HepG2 (cell line): ENCODE data around the gene CCDC177. TPM values are rescaled to one million over a fixed set of nuclear protein-coding genes. Genes with fewer than 3 reads are reported as not detected.

Source experiments
- ATAC-seq: fragments of 200-7000 bp; cut with Tn5 transposase; 3 replicates; pipeline ENCODE4 v1.9.1; 2020; ENCODE audit warnings: mild to moderate bottlenecking, moderate library complexity
- BruUV-seq: library from RNA; stranded (reverse); fragments of 400-500 nt; replicated peaks from 2 replicates; lab custom pipeline; 2021; lab: Mats Ljungman, UMichigan
- CTCF ChIA-PET: fragments of 300-600 bp; formaldehyde crosslinking; extraction: SDS; loops from one replicate; lab custom pipeline; 2021; ENCODE audit warnings: low total read pairs, inconsistent platforms, low intra/inter-chr PET ratio; lab: Yijun Ruan, JAX
- POLR2A ChIA-PET: fragments of 350-600 bp; sonication (Branson Sonifier 250); formaldehyde crosslinking; loops from one replicate; lab custom pipeline; 2020; ENCODE audit warnings: antibody characterized with exemption, inconsistent platforms; lab: Yijun Ruan, JAX
- DNase-seq: peaks from one replicate; pipeline ENCODE4 v3.0.0-alpha.2; 2015; ENCODE audit warnings: low spot score
- FAIRE-seq: peaks from 3 replicates; lab custom pipeline; 2011; peaks lifted over from hg19 to GRCh38; lab: Jason Lieb, UNC
- H2AFZ ChIP-seq: one replicate; pipeline ENCODE4 v1.6.1; 2011; ENCODE audit warnings: low read length, inconsistent platforms
- H3K27ac ChIP-seq: fragments of 300-600 bp; 3 replicates; pipeline ENCODE4 v1.8.0; 2011; ENCODE audit warnings: mixed run types, mild to moderate bottlenecking, mixed read lengths, low read length, inconsistent platforms; ENCODE audit not compliant: insufficient read depth; ENCODE audit errors: extremely low read length
- H3K27me3 ChIP-seq, 2 experiments: fragments of 200-600 bp in 1 of 2; 2 replicates in 1 of 2; 3 replicates in 1 of 2; pipeline versions ENCODE4 v1.6.0 to v1.8.0; 2011; ENCODE audit warnings: low read length in 2 of 2, mild to moderate bottlenecking in 2 of 2, moderate library complexity in 2 of 2, inconsistent platforms in 1 of 2; ENCODE audit not compliant: insufficient read depth in 2 of 2, control insufficient read depth in 1 of 2
- H3K36me3 ChIP-seq, 2 experiments: fragments of 200-600 bp in 1 of 2; replicated peaks in 1 of 2; 2 replicates in 1 of 2; 3 replicates in 1 of 2; pipeline versions ENCODE4 v1.5.1 to v1.8.0; 2011; ENCODE audit warnings: low read length in 2 of 2, inconsistent platforms in 1 of 2; ENCODE audit not compliant: insufficient read depth in 2 of 2, control insufficient read depth in 1 of 2
- H3K4me1 ChIP-seq: 2 replicates; pipeline ENCODE4 v1.5.1; 2012; ENCODE audit warnings: low read length, inconsistent platforms; ENCODE audit not compliant: insufficient read depth
- H3K4me2 ChIP-seq: 2 replicates; pipeline ENCODE4 v1.6.0; 2011; ENCODE audit warnings: low read depth, low read length, inconsistent platforms
- H3K4me3 ChIP-seq, 3 experiments: fragments of 200-600 bp in 1 of 3; sonication (generic), shearing (Covaris generic) in 1 of 3; replicated peaks in 1 of 3; 2 replicates each; pipeline ENCODE4 v1.5.1; 2011 to 2016; ENCODE audit warnings: low read length in 3 of 3, inconsistent platforms in 2 of 3, low read depth in 2 of 3, mild to moderate bottlenecking in 2 of 3, control low read depth in 1 of 3, mixed read lengths in 1 of 3; ENCODE audit not compliant: insufficient read depth in 1 of 3
- H3K79me2 ChIP-seq: one replicate; pipeline ENCODE4 v1.6.1; 2011; ENCODE audit warnings: low read length, inconsistent platforms; ENCODE audit not compliant: insufficient read depth
- H3K9ac ChIP-seq: 2 replicates; pipeline ENCODE4 v1.6.0; 2011; ENCODE audit warnings: mild to moderate bottlenecking, low read depth, low read length, inconsistent platforms; ENCODE audit not compliant: insufficient read depth
- H3K9me3 ChIP-seq: 2 replicates; pipeline ENCODE4 v1.5.1; 2012; ENCODE audit warnings: mild to moderate bottlenecking, low read length
- H4K20me1 ChIP-seq: 2 replicates; pipeline ENCODE4 v1.6.0; 2011; ENCODE audit warnings: inconsistent platforms, mild to moderate bottlenecking, low read length, moderate library complexity; ENCODE audit not compliant: insufficient read depth
- FOSL2 ChIP-seq: sonication (generic); formaldehyde crosslinking; IDR thresholded peaks from 2 replicates; pipeline ENCODE4 v1.4.0; 2020; ENCODE audit warnings: missing genetic modification reagents
- MEF2D ChIP-seq: sonication (generic); formaldehyde crosslinking; IDR thresholded peaks from 2 replicates; pipeline ENCODE4 v1.5.1; 2020; ENCODE audit warnings: mild to moderate bottlenecking, missing genetic modification reagents
- MYNN ChIP-seq: sonication (generic); formaldehyde crosslinking; IDR thresholded peaks from 2 replicates; pipeline ENCODE4 v1.4.0; 2020; ENCODE audit warnings: mild to moderate bottlenecking, low read depth, missing genetic modification reagents
- NFE2L1 ChIP-seq: sonication (generic); formaldehyde crosslinking; IDR thresholded peaks from 2 replicates; pipeline ENCODE4 v1.4.0; 2020; ENCODE audit warnings: missing genetic modification reagents, mild to moderate bottlenecking, borderline replicate concordance
- PLRG1 ChIP-seq: fragments of 450-650 bp; conservative IDR thresholded peaks from 2 replicates; pipeline ENCODE4 v1.6.1; 2016
- TBL1XR1 ChIP-seq: fragments of 150-350 bp; IDR thresholded peaks from 2 replicates; pipeline ENCODE4 v1.6.1; 2014; ENCODE audit warnings: borderline replicate concordance, low read length; ENCODE audit not compliant: partially characterized antibody
- ZBTB25 ChIP-seq: IDR thresholded peaks from 2 replicates; pipeline ENCODE4 v1.6.1; 2018; ENCODE audit warnings: missing genetic modification reagents
- ZNF446 ChIP-seq: sonication (generic); formaldehyde crosslinking; IDR thresholded peaks from 2 replicates; pipeline ENCODE4 v1.5.0; 2020; ENCODE audit warnings: mild to moderate bottlenecking, missing genetic modification reagents
- ZNF496 ChIP-seq: sonication (generic); formaldehyde crosslinking; IDR thresholded peaks from 2 replicates; pipeline ENCODE4 v1.8.1; 2023; ENCODE audit warnings: mild to moderate bottlenecking, moderate library complexity, missing genetic modification reagents; ENCODE audit not compliant: insufficient replicate concordance
- ZNF557 ChIP-seq: sonication (generic); formaldehyde crosslinking; IDR thresholded peaks from 2 replicates; pipeline ENCODE4 v1.4.0; 2020; ENCODE audit warnings: missing genetic modification reagents
- ZNF75D ChIP-seq: sonication (generic); formaldehyde crosslinking; IDR thresholded peaks from 2 replicates; pipeline ENCODE4 v1.8.1; 2023; ENCODE audit warnings: missing genetic modification reagents, mild to moderate bottlenecking, borderline replicate concordance
- WGBS: methylation state at CpG from one replicate; pipeline ENCODE4 v1.1.6; 2017; ENCODE audit warnings: low lambda C conversion rate; 5-methylcytosine and 5-hydroxymethylcytosine counted together
- in situ Hi-C: cut with HindIII; loops from 2 replicates; pipeline ENCODE4 v1.10.0; 2017; ENCODE audit warnings: low pct_unique_long_range_greater_than_20kb; ENCODE audit not compliant: extremely low pct_ligation_motif_present
- intact Hi-C: fragments of 100-400 bp; cut with micrococcal nuclease; formaldehyde crosslinking; loops from one replicate; pipeline ENCODE4 v1.10.0; 2022; ENCODE audit not compliant: unreplicated experiment
- polyA plus RNA-seq, 8 experiments: library from polyadenylated mRNA; depleted of rRNA in 3 of 8; stranded (reverse) in 7 of 8; unstranded in 1 of 8; fragments of >200 nt; fragmentation: Illumina TruSeq in 4 of 8; extraction: Trizol in 4 of 8; gene quantifications; 2 replicates each; pipeline versions ENCODE4 v1.2.1 to v1.2.3, GENCODE V29; 2011 to 2016; ENCODE audit warnings: low read depth in 4 of 8, missing spikeins in 1 of 8, mixed read lengths in 1 of 8; ENCODE audit not compliant: insufficient read depth in 1 of 8
- total RNA-seq, 5 experiments: library from RNA; depleted of rRNA; stranded (reverse); fragments of >200 nt; fragmentation: Illumina TruSeq; extraction: Trizol; gene quantifications; 2 replicates each; pipeline ENCODE4 v1.2.3, GENCODE V29; 2016; ENCODE audit warnings: low read depth in 1 of 5
- TF ChIP-seq, protein P1 (sequence below): IDR thresholded peaks from 2 replicates; pipeline ENCODE4 v1.6.1; 2016; ENCODE audit warnings: low read depth, borderline replicate concordance

The CCDC177 gene
- total and polyA plus RNA-seq, 2 of the 13 experiments (the other 11 are each of a cell fraction or from before 2014, with no cell fraction given), result not detected

DNA sequence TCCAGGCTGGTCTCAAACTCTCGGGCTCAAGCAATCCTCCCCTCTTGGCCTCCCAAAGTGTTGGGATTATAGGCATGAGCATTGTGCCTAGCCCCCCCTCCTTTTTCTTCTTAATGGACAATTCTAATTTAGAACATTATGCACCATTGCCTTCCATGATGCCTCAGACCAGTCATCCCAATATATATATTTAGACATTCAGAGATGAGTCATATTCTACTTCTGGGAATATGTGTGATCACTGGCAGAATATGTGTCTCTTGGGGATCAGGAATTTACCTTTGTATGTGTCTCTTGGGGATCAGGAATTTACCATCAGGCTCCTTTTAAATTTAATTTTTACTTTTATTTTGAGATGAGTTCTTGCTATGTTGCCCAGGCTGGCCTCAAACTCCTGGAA, 7.5 kb upstream of the CCDC177 start (continued):
- TF ChIP-seq ZBTB25 (CRISPR knock-in tag) (no peak), ZNF446 (CRISPR knock-in tag) (no peak), ZNF557 (CRISPR knock-in tag) (no peak), NFE2L1 (CRISPR knock-in tag) (no peak), ZNF75D (CRISPR knock-in tag) (no peak), MEF2D (no peak), MYNN (CRISPR knock-in tag) (no peak), PLRG1 (no peak), FOSL2 (no peak), ZNF496 (no peak), TBL1XR1 (no peak)
- TF ChIP-seq, protein P1, sequence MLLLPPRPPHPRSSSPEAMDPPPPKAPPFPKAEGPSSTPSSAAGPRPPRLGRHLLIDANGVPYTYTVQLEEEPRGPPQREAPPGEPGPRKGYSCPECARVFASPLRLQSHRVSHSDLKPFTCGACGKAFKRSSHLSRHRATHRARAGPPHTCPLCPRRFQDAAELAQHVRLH (CRISPR knock-in tag), result no peak
- TF ChIP-seq, all 625 proteins: peak for 0

DNA sequence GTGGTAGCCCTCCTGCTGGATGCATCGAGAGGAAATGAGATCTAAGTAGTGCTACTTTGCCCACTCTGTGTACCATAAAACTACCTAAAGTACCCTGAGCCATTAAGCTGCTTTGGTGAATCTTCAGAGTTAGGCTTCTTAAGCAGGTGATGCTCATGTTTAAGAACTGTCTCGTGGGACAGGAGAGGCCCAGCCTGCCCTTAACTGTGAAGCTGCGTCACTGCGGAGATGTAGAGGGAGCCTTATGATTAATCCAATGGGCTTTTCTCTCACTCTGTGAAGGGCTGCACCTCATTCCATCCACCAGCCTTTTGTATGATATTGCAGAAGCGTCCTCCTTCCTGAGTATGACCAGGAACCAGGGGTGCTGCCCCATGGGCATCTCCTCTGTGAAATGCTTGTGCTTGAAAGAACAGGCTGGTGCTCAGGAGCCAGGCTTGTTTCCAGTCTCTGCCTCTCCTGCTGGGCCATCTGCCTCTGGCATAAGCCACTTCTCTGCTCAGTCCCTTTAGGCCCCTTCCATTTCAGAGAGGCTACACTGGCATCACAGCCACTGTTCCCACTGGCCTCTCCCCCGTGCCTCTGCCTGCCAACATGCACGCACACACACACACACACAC, 6.8 kb upstream of the CCDC177 start:
- Histone ChIP-seq H3K9me3 (no peaks in the 10 kb centered on the region), H3K4me1 (peaks cover 17% of the 10 kb centered on the region), H3K36me3 (no peaks in the 10 kb centered on the region), H3K27ac (no peak overlapping the region), H3K4me3 (no peak overlapping the region), H3K27me3 (peaks cover 0 to 14% of the 10 kb centered on the region in 2 experiments; a peak in 1 of 5 replicates), H4K20me1 (no peaks in the 10 kb centered on the region), H2AFZ (no peak overlapping the region), H3K4me2 (no peak overlapping the region), H3K79me2 (no peaks in the 10 kb centered on the region), H3K9ac (no peak overlapping the region)
- WGBS, result 49% methylated on average over 6 of the region's 7 CpGs
- BruUV-seq, result no TSS peak
- DNase-seq, result no peak
- ATAC-seq, result no peak
- no peak for TF ChIP-seq NFE2L1 (CRISPR knock-in tag)
- FAIRE-seq, result no peak
- intact Hi-C loops, result loop anchor here (2.0 kb wide), 1 partner anchor 21 kb away; no protein-coding TSS in a partner anchor
- in situ Hi-C loops, result loop anchor here (10.0 to 25.0 kb wide), 3 partner anchors 143 to 731 kb away; no protein-coding TSS in a partner anchor
- ChIA-PET CTCF (interaction anchor here (1.2 kb wide), 1 partner anchor 146 kb away, joined by 6 read pairs; no protein-coding TSS in a partner anchor), POLR2A (no interaction called here)
